ENCODE measurements around the gene OAF.

Gene OAF

GRCh38 chr11:120258661-120259060, 47.8 kb downstream of the OAF start:
- TF ChIP-seq TAF1 (IDR thresholded peaks at IDR 0.05; ENCODE audit: low read depth) (no peak), NFIC (IDR thresholded peaks at IDR 0.05) (no peak), USF1 (IDR thresholded peaks at IDR 0.05) (no peak), REST (IDR thresholded peaks at IDR 0.05; ENCODE audit: low read depth) (no peak), CEBPB (IDR thresholded peaks at IDR 0.05) (no peak)

GRCh38 chr11:120259241-120259640, 48.4 kb downstream of the OAF start:
- TF ChIP-seq YY1 (IDR thresholded peaks at IDR 0.05; ENCODE audit: low read depth), result no peak
- no peak for TF ChIP-seq FOXM1 (IDR thresholded peaks at IDR 0.05; ENCODE audit: borderline replicate concordance, low read depth)
- no peak for TF ChIP-seq TEAD4 (IDR thresholded peaks at IDR 0.05)
- no peak for TF ChIP-seq CREB1 (IDR thresholded peaks at IDR 0.05; ENCODE audit: low read depth)
- no peak for TF ChIP-seq REST (IDR thresholded peaks at IDR 0.05; ENCODE audit: low read depth)
- TF ChIP-seq EP300 (IDR thresholded peaks at IDR 0.05; ENCODE audit: borderline replicate concordance), result no peak
- no peak for TF ChIP-seq MAX (IDR thresholded peaks at IDR 0.05)
- TF ChIP-seq NFIC (IDR thresholded peaks at IDR 0.05), result no peak
- TF ChIP-seq EGR1 (IDR thresholded peaks at IDR 0.05), result no peak
- no peak for TF ChIP-seq CEBPB (IDR thresholded peaks at IDR 0.05)
- TF ChIP-seq USF1 (IDR thresholded peaks at IDR 0.05), result no peak
- no peak for TF ChIP-seq RAD21 (IDR thresholded peaks at IDR 0.05; ENCODE audit: low read depth)
- TF ChIP-seq ZBTB7A (IDR thresholded peaks at IDR 0.05; ENCODE audit: low read depth), result no peak
- TF ChIP-seq TAF1 (IDR thresholded peaks at IDR 0.05; ENCODE audit: low read depth), result no peak

- no peak for TF ChIP-seq RAD21 (IDR thresholded peaks at IDR 0.05; ENCODE audit: low read depth)
- no peak for TF ChIP-seq MAX (IDR thresholded peaks at IDR 0.05)
- TF ChIP-seq EP300 (IDR thresholded peaks at IDR 0.05; ENCODE audit: borderline replicate concordance), result no peak
- TF ChIP-seq ZBTB7A (IDR thresholded peaks at IDR 0.05; ENCODE audit: low read depth), result no peak
- no peak for TF ChIP-seq TAF1 (IDR thresholded peaks at IDR 0.05; ENCODE audit: low read depth)
- no peak for TF ChIP-seq TCF12 (IDR thresholded peaks at IDR 0.05; ENCODE audit: low read depth)
- TF ChIP-seq USF1 (IDR thresholded peaks at IDR 0.05), result no peak
- TF ChIP-seq CEBPB (IDR thresholded peaks at IDR 0.05), result no peak
- TF ChIP-seq NFIC (IDR thresholded peaks at IDR 0.05), result no peak
- no peak for TF ChIP-seq TEAD4 (IDR thresholded peaks at IDR 0.05)
- TF ChIP-seq REST (IDR thresholded peaks at IDR 0.05; ENCODE audit: low read depth), result no peak
Measured at GRCh38 chr11:120259988-120260565, 49.2 kb downstream of the OAF start.

- TF ChIP-seq YY1 (IDR thresholded peaks at IDR 0.05; ENCODE audit: low read depth), result no peak
- no peak for TF ChIP-seq REST (IDR thresholded peaks at IDR 0.05; ENCODE audit: low read depth)
- TF ChIP-seq NFIC (IDR thresholded peaks at IDR 0.05), result no peak
- TF ChIP-seq CEBPB (IDR thresholded peaks at IDR 0.05), result no peak
- no peak for TF ChIP-seq EP300 (IDR thresholded peaks at IDR 0.05; ENCODE audit: borderline replicate concordance)
Measured at GRCh38 chr11:120260616-120261015, 49.8 kb downstream of the OAF start.
